Nephron progenitor cell (in vitro differentiated cells): Measurements from ENCODE around the gene SUMF1.
"Not testable (repeated sequence)": the region's sequence is repeated elsewhere in the genome, so short reads cannot be mapped to it uniquely, and the experiment has no call there.

Experiments used
- DNase-seq: peaks from one replicate; pipeline ENCODE4 v3.0.0; 2021
- H3K27ac Mint-ChIP-seq: 2 replicates; pipeline ENCODE4 v1.8.0; 2021; ENCODE audit warnings: mild to moderate bottlenecking, moderate library complexity, mixed read lengths
- H3K27me3 Mint-ChIP-seq: 2 replicates; pipeline ENCODE4 v1.8.0; 2021; ENCODE audit warnings: mild to moderate bottlenecking, low read depth, mixed read lengths; ENCODE audit not compliant: poor library complexity
- H3K36me3 Mint-ChIP-seq: 2 replicates; pipeline ENCODE4 v1.8.0; 2021; ENCODE audit warnings: low read depth, mixed read lengths
- H3K4me1 Mint-ChIP-seq: 2 replicates; pipeline ENCODE4 v1.8.0; 2021; ENCODE audit warnings: mixed read lengths
- H3K4me3 Mint-ChIP-seq: 2 replicates; pipeline ENCODE4 v1.8.0; 2021; ENCODE audit warnings: mild to moderate bottlenecking, moderate library complexity, mixed read lengths
- H3K9me3 Mint-ChIP-seq: 2 replicates; pipeline ENCODE4 v1.8.0; 2021; ENCODE audit warnings: mild to moderate bottlenecking, moderate library complexity, mixed read lengths
- CTCF ChIP-seq: fragments of 200-600 bp; sonication (generic); IDR thresholded peaks from 2 replicates; pipeline ENCODE4 v1.5.0; 2021; ENCODE audit warnings: antibody characterized with exemption

The SUMF1 gene

GRCh38 chr3:4332991-4333390 lies 134.1 kb downstream of the SUMF1 start:
- TF ChIP-seq CTCF = no peak
- peaks cover 18% of the 10 kb centered on the region for H3K4me1 Mint-ChIP-seq
- no peak overlapping the region for H3K4me3 Mint-ChIP-seq
- H3K27me3 Mint-ChIP-seq = no peaks in the 10 kb centered on the region
- H3K27ac Mint-ChIP-seq = no peak overlapping the region
- peaks cover 46% of the 10 kb centered on the region for H3K9me3 Mint-ChIP-seq
- DNase-seq = no peak
- H3K36me3 Mint-ChIP-seq = peaks cover 38% of the 10 kb centered on the region

GRCh38 chr3:4332574-4332973 lies 134.5 kb downstream of the SUMF1 start:
- Mint-ChIP-seq H3K4me3 (no peak overlapping the region), H3K27me3 (no peaks in the 10 kb centered on the region), H3K36me3 (peaks cover 38% of the 10 kb centered on the region), H3K4me1 (peaks cover 14% of the 10 kb centered on the region), H3K27ac (no peak overlapping the region), H3K9me3 (peaks cover 50% of the 10 kb centered on the region)
- no peak for TF ChIP-seq CTCF
- DNase-seq = no peak

- TF ChIP-seq CTCF = no peak
- Mint-ChIP-seq H3K36me3 (peaks cover 41% of the 10 kb centered on the region), H3K4me3 (no peak overlapping the region), H3K4me1 (peaks cover 10% of the 10 kb centered on the region), H3K27ac (no peak overlapping the region), H3K27me3 (no peaks in the 10 kb centered on the region), H3K9me3 (peaks cover 54% of the 10 kb centered on the region)
- DNase-seq = no peak
Measured at GRCh38 chr3:4332111-4332510, 135.0 kb downstream of the SUMF1 start.

GRCh38 chr3:4329806-4330205 lies 137.3 kb downstream of the SUMF1 start:
- not testable (repeated sequence) for DNase-seq, H3K27ac Mint-ChIP-seq, H3K4me1 Mint-ChIP-seq, H3K4me3 Mint-ChIP-seq, H3K27me3 Mint-ChIP-seq
- H3K9me3 Mint-ChIP-seq = peaks cover 73% of the 10 kb centered on the region
- H3K36me3 Mint-ChIP-seq = peaks cover 50% of the 10 kb centered on the region

- no peak for TF ChIP-seq CTCF
- no peak overlapping the region for H3K4me3 Mint-ChIP-seq
Measured at GRCh38 chr3:4326868-4327267, 140.2 kb downstream of the SUMF1 start.

GRCh38 chr3:4323246-4324027 lies 143.6 kb downstream of the SUMF1 start:
- DNase-seq = no peak
- no peak for TF ChIP-seq CTCF
- H3K9me3 Mint-ChIP-seq = peaks cover 44% of the 10 kb centered on the region
- peak overlapping the region; percentile 73 for H3K27ac Mint-ChIP-seq
- no peak overlapping the region for H3K4me3 Mint-ChIP-seq
- H3K36me3 Mint-ChIP-seq = peaks cover 35% of the 10 kb centered on the region
- no peaks in the 10 kb centered on the region for H3K27me3 Mint-ChIP-seq
- H3K4me1 Mint-ChIP-seq = peaks cover 36% of the 10 kb centered on the region

More at GRCh38 chr3:4326868-4327267, 140.2 kb downstream of the SUMF1 start:
- no peak overlapping the region for H3K27ac Mint-ChIP-seq
- peaks cover 58% of the 10 kb centered on the region for H3K9me3 Mint-ChIP-seq
- no peak for DNase-seq
- peaks cover 6% of the 10 kb centered on the region for H3K4me1 Mint-ChIP-seq
- no peaks in the 10 kb centered on the region for H3K27me3 Mint-ChIP-seq
- H3K36me3 Mint-ChIP-seq = peaks cover 42% of the 10 kb centered on the region
